Small intestine (tissue), 16 donors: ENCODE data around the gene TBR1. TPM values are rescaled to one million over a fixed set of nuclear protein-coding genes. Genes with fewer than 3 reads are reported as not detected.

ENCODE experiments used
- DNase-seq, 2 donors: peaks; one replicate each; pipeline versions ENCODE4 v3.0.0 to v3.0.0-alpha.2; 2013
- FAIRE-seq: peaks from 2 replicates; lab custom pipeline; 2012; peaks lifted over from hg19 to GRCh38; lab: Jason Lieb, UNC
- H3K27ac ChIP-seq, 3 donors: one replicate each; pipeline ENCODE4 v1.5.1; 2013; ENCODE audit warnings: low read length in 2 of 3, mild to moderate bottlenecking in 2 of 3, control low read depth in 1 of 3, inconsistent platforms in 1 of 3, low read depth in 1 of 3, moderate library complexity in 1 of 3
- H3K27me3 ChIP-seq, 3 donors: one replicate each; pipeline ENCODE4 v1.6.1; 2013; ENCODE audit warnings: low read length in 3 of 3, inconsistent platforms in 1 of 3; ENCODE audit not compliant: control insufficient read depth in 3 of 3, insufficient read depth in 3 of 3
- H3K36me3 ChIP-seq, 3 donors: one replicate each; pipeline ENCODE4 v1.6.1; 2013; ENCODE audit warnings: low read length in 3 of 3, inconsistent platforms in 1 of 3, low read depth in 1 of 3, mild to moderate bottlenecking in 1 of 3, moderate library complexity in 1 of 3; ENCODE audit not compliant: control insufficient read depth in 3 of 3, insufficient read depth in 2 of 3
- H3K4me1 ChIP-seq, 3 donors: one replicate each; pipeline ENCODE4 v1.6.1; 2013; ENCODE audit warnings: low read length in 2 of 3, inconsistent platforms in 1 of 3, low read depth in 1 of 3, mild to moderate bottlenecking in 1 of 3, moderate library complexity in 1 of 3; ENCODE audit not compliant: control insufficient read depth in 3 of 3, insufficient read depth in 2 of 3
- H3K4me3 ChIP-seq, 3 donors: one replicate each; pipeline ENCODE4 v1.5.1; 2013; ENCODE audit warnings: low read length in 3 of 3, control low read depth in 1 of 3, inconsistent platforms in 1 of 3, low read depth in 1 of 3, mild to moderate bottlenecking in 1 of 3, moderate library complexity in 1 of 3
- H3K9me3 ChIP-seq, 2 donors: one replicate each; pipeline ENCODE4 v1.6.1; 2013; ENCODE audit warnings: low read depth in 1 of 2, low read length in 1 of 2; ENCODE audit not compliant: control insufficient read depth in 2 of 2, insufficient read depth in 1 of 2
- WGBS, 3 donors: extraction: QIAGEN DNeasy Blood & Tissue Kit; methylation state at CpG; one replicate each; pipeline ENCODE4 v1.1.7; 2013; 5-methylcytosine and 5-hydroxymethylcytosine counted together
- long read RNA-seq, 10 donors: transcript quantifications; one replicate each; lab custom pipeline, GENCODE V29; 2026
- polyA plus RNA-seq, 4 donors: library from polyadenylated mRNA; stranded (reverse) in 3 of 4; unstranded in 1 of 4; fragments of 200-250 nt in 3 of 4; fragments of 120-200 nt in 1 of 4; gene quantifications; one replicate each; pipeline versions ENCODE4 v1.2.1 to v1.2.3, GENCODE V29; 2013
- donor health status: healthy with polysubstance abuse.
- donor health status: control.
- donor health status: control.
- donor health status: Bipolar disorder and iron deficiency.
- donor health status: healthy.

The TBR1 gene
- polyA plus RNA-seq, result under 1 TPM in 1 of 4 donors, not detected in 3; 0.03 TPM
- long read RNA-seq, donor 1, result 0 reads
- long read RNA-seq, donor 2, result 0 reads
- long read RNA-seq, donor 3, result 0 reads
- long read RNA-seq, donor 4, result 0 reads
- long read RNA-seq, donor 5, result 0 reads
- long read RNA-seq, donor 6, result 0 reads
- long read RNA-seq, donor 7, result 0 reads
- long read RNA-seq, donor 8, result 0 reads
- long read RNA-seq, donor 9, result 0 reads
- long read RNA-seq, donor 10, result 0 reads

DNA sequence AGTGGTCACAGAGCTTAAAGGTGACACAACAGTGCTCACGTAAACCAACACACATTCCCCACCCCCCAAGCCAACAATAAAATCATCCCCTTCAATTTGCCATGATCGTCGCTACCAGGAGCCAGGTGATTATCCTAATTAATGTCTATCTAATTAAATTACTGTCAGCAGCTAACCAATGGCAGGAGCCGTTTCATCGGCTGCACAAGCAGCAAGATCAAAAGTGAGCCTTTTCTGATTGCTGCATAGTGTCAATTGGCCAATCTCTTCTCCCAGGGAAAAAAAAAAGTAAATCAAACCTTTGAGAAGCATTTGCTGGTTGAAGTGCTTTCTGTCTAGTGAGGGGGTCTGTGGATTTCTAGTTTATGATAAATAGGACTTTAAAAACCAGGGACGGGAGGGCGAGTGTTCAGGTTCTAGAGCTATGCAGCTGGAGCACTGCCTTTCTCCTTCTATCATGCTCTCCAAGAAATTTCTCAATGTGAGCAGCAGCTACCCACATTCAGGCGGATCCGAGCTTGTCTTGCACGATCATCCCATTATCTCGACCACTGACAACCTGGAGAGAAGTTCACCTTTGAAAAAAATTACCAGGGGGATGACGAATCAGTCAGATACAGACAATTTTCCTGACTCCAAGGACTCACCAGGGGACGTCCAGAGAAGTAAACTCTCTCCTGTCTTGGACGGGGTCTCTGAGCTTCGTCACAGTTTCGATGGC lies at the start of gene TBR1:
TSS of gene TBR1 (plus strand) at position 311 of the 721 bp plus-strand sequence. CDS start at position 425, 114 bp downstream.
- H3K9me3 ChIP-seq, result peaks cover 0 to 2% of the 10 kb centered on the region in 2 donors
- peak within 1 kb of the TSS in 1 of 3 donors; percentile 42 for H3K4me3 ChIP-seq
- DNase-seq (peak in 1 of 2 donors; percentile 37), FAIRE-seq (no peak)
- H3K4me1 ChIP-seq, result peaks cover 0 to 14% (median 11%) of the 10 kb centered on the region in 3 donors
- peaks cover 3 to 81% (median 57%) of the 10 kb centered on the region in 3 donors for H3K27me3 ChIP-seq
- no peaks in the 10 kb centered on the region for H3K36me3 ChIP-seq
- WGBS, 3 donors, result 3 to 7% (median 5%) methylated on average over 16 of the region's 16 CpGs
- H3K27ac ChIP-seq, result no peak within 1 kb of the TSS

DNA sequence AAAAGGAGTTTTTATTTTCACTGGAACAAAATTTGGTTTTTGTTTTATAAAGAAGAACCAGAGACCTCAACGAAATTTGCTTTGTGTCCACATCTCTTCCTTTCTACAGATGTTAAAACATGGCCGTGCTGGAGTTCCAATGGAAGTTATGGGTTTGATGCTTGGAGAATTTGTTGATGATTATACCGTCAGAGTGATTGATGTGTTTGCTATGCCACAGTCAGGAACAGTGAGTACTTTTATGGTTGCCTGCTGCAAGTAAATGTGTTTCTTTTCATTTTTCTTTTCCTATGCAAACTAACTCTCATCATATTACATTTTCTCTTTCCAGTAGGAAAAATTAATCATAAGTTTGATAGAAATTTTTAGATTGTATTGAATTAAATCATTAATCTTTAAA lies 48.4 kb upstream of the TBR1 start:
- Histone ChIP-seq H3K27me3 (no peaks in the 10 kb centered on the region), H3K9me3 (peaks cover 2 to 13% of the 10 kb centered on the region in 2 donors), H3K4me1 (no peaks in the 10 kb centered on the region), H3K4me3 (no peak overlapping the region), H3K36me3 (peaks cover 2 to 10% (median 4%) of the 10 kb centered on the region in 3 donors), H3K27ac (no peak overlapping the region)
- DNase-seq, result no peak
- no peak for FAIRE-seq
- WGBS, 3 donors, result 86 to 97% (median 90%) methylated on average over 3 of the region's 3 CpGs

- H3K36me3 ChIP-seq, result peaks cover 2 to 5% (median 4%) of the 10 kb centered on the region in 3 donors
- WGBS, 3 donors, result 88 to 96% (median 89%) methylated on average over 2 of the region's 2 CpGs
- no peak for DNase-seq
- H3K27me3 ChIP-seq, result no peaks in the 10 kb centered on the region
- H3K4me1 ChIP-seq, result no peaks in the 10 kb centered on the region
- FAIRE-seq, result no peak
- H3K4me3 ChIP-seq, result no peak overlapping the region
- H3K27ac ChIP-seq, result no peak overlapping the region
- H3K9me3 ChIP-seq, result peaks cover 0 to under 1% of the 10 kb centered on the region in 2 donors
Measured at GRCh38 chr2:161369311-161369710, 46.8 kb upstream of the TBR1 start.

- H3K27me3 ChIP-seq, result no peaks in the 10 kb centered on the region
- no peaks in the 10 kb centered on the region for H3K9me3 ChIP-seq
- FAIRE-seq (no peak), DNase-seq (no peak)
- H3K4me1 ChIP-seq, result no peaks in the 10 kb centered on the region
- peaks cover 2 to 4% (median 2%) of the 10 kb centered on the region in 3 donors for H3K36me3 ChIP-seq
- H3K27ac ChIP-seq, result no peak overlapping the region
- no peak overlapping the region for H3K4me3 ChIP-seq
- whole genome bisulfite sequencing, 3 donors, result 77 to 91% (median 81%) methylated on average over 3 of the region's 3 CpGs
Measured at GRCh38 chr2:161370981-161371380, 45.1 kb upstream of the TBR1 start.

GRCh38 chr2:161371869-161372268 lies 44.2 kb upstream of the TBR1 start:
- WGBS, 3 donors, result 39 to 49% (median 40%) methylated on average over 1 of the region's 1 CpG
- no peaks in the 10 kb centered on the region for H3K27me3 ChIP-seq
- FAIRE-seq (no peak), DNase-seq (no peak)
- no peaks in the 10 kb centered on the region for H3K9me3 ChIP-seq
- H3K4me1 ChIP-seq, result no peaks in the 10 kb centered on the region
- peaks cover 2% of the 10 kb centered on the region in 3 donors for H3K36me3 ChIP-seq
- no peak overlapping the region for H3K27ac ChIP-seq
- H3K4me3 ChIP-seq, result no peak overlapping the region

GRCh38 chr2:161373942-161374341 lies 42.2 kb upstream of the TBR1 start:
- Histone ChIP-seq H3K4me3 (no peak overlapping the region), H3K4me1 (no peaks in the 10 kb centered on the region), H3K27me3 (no peaks in the 10 kb centered on the region), H3K27ac (no peak overlapping the region), H3K9me3 (no peaks in the 10 kb centered on the region), H3K36me3 (peaks cover 0 to 2% (median 2%) of the 10 kb centered on the region in 3 donors)
- no peak for DNase-seq
- FAIRE-seq, result no peak

GRCh38 chr2:161374446-161374845 lies 41.7 kb upstream of the TBR1 start:
- DNase-seq (no peak), FAIRE-seq (no peak)
- Histone ChIP-seq H3K36me3 (peaks cover 0 to 2% (median 2%) of the 10 kb centered on the region in 3 donors), H3K4me3 (no peak overlapping the region), H3K27me3 (no peaks in the 10 kb centered on the region), H3K4me1 (no peaks in the 10 kb centered on the region), H3K9me3 (no peaks in the 10 kb centered on the region), H3K27ac (no peak overlapping the region)
- 95 to 100% (median 98%) methylated on average over 1 of the region's 1 CpG for WGBS, 3 donors

DNA sequence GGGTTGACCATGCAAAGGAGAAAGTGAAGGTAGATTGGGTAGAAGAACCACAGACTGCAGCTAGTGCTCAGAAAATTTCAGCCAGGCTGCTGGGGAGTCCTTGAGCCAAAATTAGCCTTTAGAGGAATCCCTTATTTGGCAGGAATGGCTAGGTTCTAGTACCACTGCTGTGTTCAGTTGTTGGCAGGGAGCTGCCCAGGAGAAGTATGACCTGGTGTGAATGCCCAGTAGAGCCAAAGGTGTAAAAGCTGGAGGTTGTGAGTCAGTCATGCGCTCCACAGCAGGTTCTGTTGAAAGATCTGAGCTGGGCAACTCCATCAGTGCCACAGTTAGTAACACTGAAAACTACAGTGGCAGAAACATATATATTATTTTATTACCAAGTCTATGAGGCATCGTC lies 36.4 kb upstream of the TBR1 start:
- 97 to 100% (median 100%) methylated on average over 2 of the region's 2 CpGs for WGBS, 3 donors
- no peaks in the 10 kb centered on the region for H3K36me3 ChIP-seq
- H3K27ac ChIP-seq, result no peak overlapping the region
- H3K4me1 ChIP-seq, result no peaks in the 10 kb centered on the region
- FAIRE-seq (no peak), DNase-seq (no peak)
- H3K9me3 ChIP-seq, result no peaks in the 10 kb centered on the region
- no peak overlapping the region for H3K4me3 ChIP-seq
- no peaks in the 10 kb centered on the region for H3K27me3 ChIP-seq
